Pancreas (tissue), 10 donors: Measurements from ENCODE around the gene TTLL10. TPM values are rescaled to one million over a fixed set of nuclear protein-coding genes. Genes with fewer than 3 reads are reported as not detected.

Experiments
- ATAC-seq, 4 donors: fragments of 200-7000 bp; cut with Tn5 transposase; one replicate each; pipeline versions ENCODE4 v1.8.0 to v1.9.1; 2020; ENCODE audit warnings: mild to moderate bottlenecking in 4 of 4, moderate library complexity in 4 of 4
- DNase-seq, 6 donors: peaks; one replicate each; pipeline ENCODE4 v3.0.0-alpha.2; 2020
- FAIRE-seq: peaks from 2 replicates; lab custom pipeline; 2012; peaks lifted over from hg19 to GRCh38; lab: Jason Lieb, UNC
- H3K27ac ChIP-seq, 4 donors: fragments of 200-600 bp; sonication (generic); 1 replicate in 3 of 4; 2 replicates in 1 of 4; pipeline versions ENCODE4 v1.5.0 to v1.8.0; 2020
- H3K27me3 ChIP-seq, 4 donors: fragments of 200-600 bp; one replicate each; pipeline ENCODE4 v1.8.0; 2021
- H3K36me3 ChIP-seq, 3 donors: fragments of 200-600 bp; sonication (generic) in 1 of 3; one replicate each; pipeline versions ENCODE4 v1.5.0 to v1.8.0; 2020 to 2021
- H3K4me1 ChIP-seq, 3 donors: fragments of 200-600 bp; one replicate each; pipeline ENCODE4 v1.8.0; 2021
- H3K4me3 ChIP-seq, 4 donors: fragments of 200-600 bp; sonication (generic) in 2 of 4; one replicate each; pipeline versions ENCODE4 v1.5.0 to v1.8.0; 2020 to 2021
- H3K9me3 ChIP-seq, 4 donors: fragments of 200-600 bp; one replicate each; pipeline ENCODE4 v1.8.0; 2021
- WGBS, 2 donors: extraction: QIAGEN DNeasy Blood & Tissue Kit; methylation state at CpG; one replicate each; pipeline ENCODE4 v1.1.7; 2013; 5-methylcytosine and 5-hydroxymethylcytosine counted together
- intact Hi-C, 3 donors: fragments of 100-400 bp; cut with DNase I; formaldehyde crosslinking; loops; one replicate each; pipeline versions ENCODE4 v1.11.1 to v1.14.2; 2022
- polyA plus RNA-seq, 2 donors: library from polyadenylated mRNA; stranded (reverse); fragments of 200-250 nt; gene quantifications; one replicate each; pipeline ENCODE4 v1.2.3, GENCODE V29; 2013
- total RNA-seq, 6 donors: library from RNA; stranded (reverse); fragmentation: NEBNext Ultra II Directional in 4 of 6; extraction: Animal tissue kit (Norgen Biotek cat#: 25700) in 4 of 6; gene quantifications; one replicate each; pipeline versions ENCODE4 v1.2.1 to v1.2.4, GENCODE V29; 2021 to 2023
- TF ChIP-seq, protein P1 (sequence below), 4 donors: fragments of 200-600 bp; sonication (generic) in 3 of 4; IDR thresholded peaks; one replicate each; pipeline versions ENCODE4 v1.5.0 to v1.8.0; 2021; ENCODE audit warnings: antibody characterized with exemption in 4 of 4
- donor health status: healthy with polysubstance abuse.
- donor health status: DM: no; HTN: no; CAD: no; lungs with moderate emphysema.
- donor health status: DM: no; HTN: no; CAD: no.
- donor health status: control.
- donor health status: control.
- donor health status: Bipolar disorder and iron deficiency.
- donor health status: DM: yes; HTN: yes; CAD: no.
- donor health status: DM: no; HTN: no; CAD: no.
- donor health status: DM: no; HTN: no; CAD: no.
- donor health status: DM: yes; HTN: yes; CAD: no.

TTLL10 gene
- total and polyA plus RNA-seq, 8 donors = 0.20 to 1.6 (median 0.41) TPM; not detected in 1

DNA sequence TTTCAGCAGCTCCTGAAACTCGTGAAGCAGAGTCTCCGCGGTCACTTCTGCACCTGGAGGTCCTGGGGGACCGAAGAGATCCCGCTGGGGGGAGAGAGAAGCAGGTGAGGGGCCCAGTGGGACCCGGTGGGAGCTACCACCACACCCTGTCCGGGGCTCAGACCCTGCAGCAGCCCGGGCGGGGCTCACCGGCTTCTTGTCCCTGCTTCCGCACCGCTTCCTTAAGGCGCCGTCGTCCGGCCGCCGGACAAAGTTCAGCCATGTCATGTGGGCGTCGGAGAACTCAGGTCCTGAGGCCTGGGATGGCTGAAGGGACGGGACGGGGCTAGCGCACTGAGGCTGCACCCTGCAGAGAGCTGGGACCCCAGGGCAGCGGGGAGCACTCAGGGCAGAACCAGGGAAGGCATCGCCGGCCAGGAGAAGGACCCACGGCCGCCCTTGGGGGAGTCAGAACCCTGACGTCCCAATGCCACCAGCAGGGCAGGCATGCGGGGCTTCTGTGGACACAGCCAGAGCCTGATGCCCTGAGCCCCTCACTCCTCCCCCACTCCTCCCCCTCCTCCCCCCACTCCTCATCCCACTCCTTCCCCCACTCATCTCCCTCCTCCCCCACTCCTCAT lies 70.6 kb downstream of the TTLL10 start:
- Histone ChIP-seq H3K4me3 (no peak overlapping the region), H3K9me3 (no peaks in the 10 kb centered on the region), H3K27me3 (no peaks in the 10 kb centered on the region), H3K4me1 (no peaks in the 10 kb centered on the region), H3K36me3 (no peaks in the 10 kb centered on the region), H3K27ac (no peak overlapping the region)
- intact Hi-C loops = loop anchor here in 1 of 3 donors (10.0 kb wide), 1 partner anchor 120 kb away; no protein-coding TSS in a partner anchor
- WGBS, 2 donors = 71 to 76% methylated on average over 30 of the region's 30 CpGs
- FAIRE-seq (no peak), ATAC-seq (no peak), DNase-seq (peak in 2 of 6 donors; percentile 56 to 74)
- TF ChIP-seq, protein P1, sequence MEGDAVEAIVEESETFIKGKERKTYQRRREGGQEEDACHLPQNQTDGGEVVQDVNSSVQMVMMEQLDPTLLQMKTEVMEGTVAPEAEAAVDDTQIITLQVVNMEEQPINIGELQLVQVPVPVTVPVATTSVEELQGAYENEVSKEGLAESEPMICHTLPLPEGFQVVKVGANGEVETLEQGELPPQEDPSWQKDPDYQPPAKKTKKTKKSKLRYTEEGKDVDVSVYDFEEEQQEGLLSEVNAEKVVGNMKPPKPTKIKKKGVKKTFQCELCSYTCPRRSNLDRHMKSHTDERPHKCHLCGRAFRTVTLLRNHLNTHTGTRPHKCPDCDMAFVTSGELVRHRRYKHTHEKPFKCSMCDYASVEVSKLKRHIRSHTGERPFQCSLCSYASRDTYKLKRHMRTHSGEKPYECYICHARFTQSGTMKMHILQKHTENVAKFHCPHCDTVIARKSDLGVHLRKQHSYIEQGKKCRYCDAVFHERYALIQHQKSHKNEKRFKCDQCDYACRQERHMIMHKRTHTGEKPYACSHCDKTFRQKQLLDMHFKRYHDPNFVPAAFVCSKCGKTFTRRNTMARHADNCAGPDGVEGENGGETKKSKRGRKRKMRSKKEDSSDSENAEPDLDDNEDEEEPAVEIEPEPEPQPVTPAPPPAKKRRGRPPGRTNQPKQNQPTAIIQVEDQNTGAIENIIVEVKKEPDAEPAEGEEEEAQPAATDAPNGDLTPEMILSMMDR (IDR thresholded peaks at IDR 0.05) = no peak

- Histone ChIP-seq H3K4me1 (no peaks in the 10 kb centered on the region), H3K9me3 (no peaks in the 10 kb centered on the region), H3K27ac (no peak overlapping the region), H3K4me3 (no peak overlapping the region), H3K27me3 (no peaks in the 10 kb centered on the region), H3K36me3 (no peaks in the 10 kb centered on the region)
- TF ChIP-seq, protein P1 (IDR thresholded peaks at IDR 0.05) = no peak
- no peak for FAIRE-seq
- 80% methylated on average over 20 to 23 of the region's 23 CpGs for whole genome bisulfite sequencing, 2 donors
- no peak for ATAC-seq
- intact Hi-C loops = loop anchor here in 1 of 3 donors (10.0 kb wide), 1 partner anchor 120 kb away; no protein-coding TSS in a partner anchor
- DNase-seq = peak in 3 of 6 donors; percentile 38 to 72 (median 49)
Observed at GRCh38 chr1:1245178-1245816, 71.6 kb downstream of the TTLL10 start.

- intact Hi-C loops = loop anchor here in 1 of 3 donors (10.0 kb wide), 1 partner anchor 121 kb away; no protein-coding TSS in a partner anchor
- TF ChIP-seq, protein P1 (IDR thresholded peaks at IDR 0.05) = no peak
- Histone ChIP-seq H3K4me1 (no peaks in the 10 kb centered on the region), H3K36me3 (no peaks in the 10 kb centered on the region), H3K9me3 (no peaks in the 10 kb centered on the region), H3K27ac (no peak overlapping the region), H3K27me3 (no peaks in the 10 kb centered on the region), H3K4me3 (no peak overlapping the region)
- 39 to 53% methylated on average over 32 to 45 of the region's 45 CpGs for WGBS, 2 donors
- DNase-seq (peak in 3 of 6 donors; percentile 19 to 71 (median 60)), ATAC-seq (no peak), FAIRE-seq (no peak)
Observed at GRCh38 chr1:1245817-1246576, 72.3 kb downstream of the TTLL10 start.

DNA sequence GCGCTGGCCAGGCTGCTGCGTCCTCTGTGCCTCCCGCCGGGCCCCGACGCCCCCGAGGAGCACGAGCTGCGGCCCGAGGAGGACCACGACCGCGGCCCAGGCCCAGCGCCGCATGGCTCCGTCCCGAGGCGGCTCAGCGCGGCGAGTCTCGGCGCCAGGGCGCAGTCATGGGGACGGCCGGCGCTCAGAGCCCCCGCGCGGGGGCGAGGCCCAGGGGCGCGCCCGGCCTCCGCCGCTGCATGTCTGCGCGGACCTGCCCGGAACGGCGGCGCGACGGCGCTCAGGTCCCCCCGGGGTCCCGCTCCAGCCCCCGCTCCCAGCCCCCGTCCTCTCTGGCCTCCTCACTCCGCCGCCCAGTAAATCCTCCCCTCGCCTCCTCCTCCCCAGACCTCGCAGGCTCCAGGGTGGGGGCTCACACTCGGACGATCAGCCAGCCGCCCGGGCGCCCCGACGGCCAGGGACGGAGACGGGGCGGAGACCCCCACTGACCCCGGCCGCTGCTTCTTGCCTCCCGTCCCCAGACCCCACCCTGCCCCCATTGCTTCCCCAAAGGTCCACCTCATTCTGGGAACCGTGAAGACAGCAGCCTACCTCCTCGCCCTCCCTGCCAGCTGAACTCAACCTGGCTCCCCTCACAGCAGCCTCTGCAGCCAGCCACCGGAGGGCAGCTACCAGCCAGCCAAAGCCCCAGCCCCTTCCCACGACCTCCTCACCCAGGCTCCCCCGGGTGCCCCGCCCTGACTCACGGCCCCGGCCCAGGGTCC lies 73.1 kb downstream of the TTLL10 start, which contains the start of gene C1QTNF12:
Gene C1QTNF12, minus strand, starts transcription at position 146 of the 764 bp plus-strand sequence. Its CDS starts 32 bp downstream, at position 114.
- DNase-seq (peak in 2 of 6 donors; percentile 58 to 73), FAIRE-seq (no peak), ATAC-seq (peak in 1 of 4 donors; percentile 17)
- Histone ChIP-seq H3K27me3 (no peaks in the 10 kb centered on the region), H3K36me3 (no peaks in the 10 kb centered on the region), H3K4me1 (no peaks in the 10 kb centered on the region), H3K9me3 (no peaks in the 10 kb centered on the region), H3K4me3 (no peak within 1 kb of the TSS), H3K27ac (no peak within 1 kb of the TSS)
- TF ChIP-seq, protein P1 (IDR thresholded peaks at IDR 0.05) = no peak
- WGBS, 2 donors = 6 to 8% methylated on average over 61 to 74 of the region's 74 CpGs
- intact Hi-C loops = loop anchor here in 1 of 3 donors (10.0 kb wide), 1 partner anchor 122 kb away; no protein-coding TSS in a partner anchor
